ENCODE data around the gene KCNH5.

Gene KCNH5

GRCh38 chr14:63045234-63045611, at the start of gene KCNH5:
Gene KCNH5 (minus strand): TSS chr14:63045458. CDS start chr14:63045186, 272 bp downstream.
- DNase-seq = no peak

DNA sequence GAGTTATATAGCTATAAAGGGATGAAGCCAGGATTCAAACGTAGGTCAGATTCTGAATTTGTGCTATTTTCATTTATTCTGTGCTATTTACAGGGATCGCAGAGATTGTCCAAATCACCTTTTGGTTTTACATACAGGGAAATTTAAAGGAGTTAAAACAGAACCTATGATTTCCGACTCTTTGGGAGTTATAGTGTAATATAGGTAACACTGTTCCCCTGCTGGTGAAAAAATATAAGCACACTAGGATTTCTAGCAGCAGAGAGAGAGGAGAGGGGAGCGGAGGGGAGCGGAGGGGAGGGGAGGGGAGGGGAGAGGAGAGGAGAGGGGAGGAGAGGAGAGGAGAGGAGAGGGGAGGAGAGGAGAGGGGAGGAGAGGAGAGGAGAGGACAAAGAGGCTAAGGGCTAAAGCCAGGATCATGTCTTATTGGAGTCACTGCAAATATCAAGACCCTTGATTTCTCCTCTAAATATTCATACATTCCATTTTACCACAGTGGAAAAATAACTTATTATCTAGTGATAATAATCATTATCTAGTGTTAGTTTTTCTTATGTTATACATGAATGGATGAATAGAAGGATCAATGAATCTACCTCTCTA, 46.2 kb upstream of the KCNH5 start:
- DNase-seq = no peak

DNA sequence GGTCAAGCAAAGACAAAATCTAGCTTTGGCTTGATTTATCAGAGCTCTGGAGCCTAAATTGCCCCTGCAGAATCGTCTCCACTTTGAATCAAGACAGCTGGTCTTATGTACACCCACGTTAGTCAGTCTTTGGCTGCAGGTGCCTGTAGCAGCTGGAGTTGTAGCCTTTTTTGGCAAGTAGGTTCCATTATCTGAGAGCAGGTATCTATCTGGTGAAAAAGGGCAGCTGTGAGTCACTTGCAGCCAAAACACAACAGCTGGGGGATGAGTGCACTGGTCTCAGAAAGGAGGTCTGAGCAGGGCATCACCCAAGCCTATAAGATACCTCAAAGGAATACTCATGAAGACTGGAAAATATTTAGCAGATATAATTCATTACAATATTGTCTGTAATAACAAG, 43.6 kb upstream of the KCNH5 start:
- DNase-seq = no peak

GRCh38 chr14:63078569-63078968, 33.3 kb upstream of the KCNH5 start:
- DNase-seq = no peak

GRCh38 chr14:63076488-63076887, 31.2 kb upstream of the KCNH5 start:
- DNase-seq = no peak

- DNase-seq = no peak
These were observed 10.4 kb upstream of the KCNH5 start for GRCh38 chr14:63055631-63056030.

DNA sequence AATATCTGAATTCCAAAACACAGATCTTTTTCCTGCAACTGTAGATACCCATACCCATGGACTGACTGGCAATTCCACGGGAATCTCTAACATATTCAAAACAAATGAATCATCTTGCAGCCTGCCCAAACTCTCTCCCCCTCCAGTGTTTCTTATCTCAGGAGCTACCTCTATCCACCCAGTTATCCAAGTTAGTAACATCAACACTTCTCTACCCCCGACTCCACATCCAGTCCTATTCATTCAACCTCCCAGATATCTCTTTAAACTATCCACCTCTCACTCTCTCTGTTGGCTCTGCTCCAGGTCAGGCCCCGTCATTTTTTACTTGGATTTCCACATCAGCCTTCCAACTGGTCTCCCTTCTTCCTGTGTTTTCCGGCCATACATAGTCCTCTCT, 6.7 kb upstream of the KCNH5 start:
- no peak for DNase-seq

DNA sequence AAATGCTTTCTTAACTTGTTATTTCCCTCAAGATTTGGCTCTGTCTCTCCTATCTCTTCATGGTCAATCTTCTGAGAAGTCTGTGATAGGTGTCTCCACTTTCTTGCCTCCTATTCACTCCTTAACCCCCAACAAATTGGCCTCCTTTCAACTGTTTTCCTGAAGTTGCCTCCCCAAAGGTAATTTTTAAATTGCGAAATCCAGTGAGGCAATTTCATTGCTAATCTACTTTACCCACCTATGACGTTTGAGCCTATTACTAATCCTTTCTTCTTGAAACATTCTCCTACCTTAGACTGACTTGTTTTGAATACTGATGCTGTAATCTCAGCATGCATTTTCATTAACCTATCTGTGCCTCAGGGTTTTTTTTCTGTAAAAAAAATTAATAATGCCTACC, 6.0 kb upstream of the KCNH5 start:
- no peak for DNase-seq

DNA sequence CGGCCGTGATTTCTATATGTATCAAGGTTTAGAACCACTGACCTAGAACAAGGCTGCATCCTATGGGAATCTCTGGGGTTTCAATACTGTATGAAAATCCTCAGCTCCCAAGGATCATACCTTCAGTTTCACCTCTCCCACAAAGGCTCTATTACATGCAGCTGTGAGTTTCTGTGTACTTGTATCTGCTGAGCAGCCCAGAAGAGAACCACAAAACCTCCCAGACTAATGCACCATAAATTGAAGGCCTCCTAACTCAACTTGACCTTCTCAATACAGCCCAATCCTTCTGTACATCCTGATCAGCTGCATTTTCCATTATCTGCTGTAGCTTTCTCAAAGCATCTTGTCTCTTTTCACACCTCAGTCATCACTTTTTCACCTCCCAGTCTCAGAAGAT, 5.4 kb upstream of the KCNH5 start:
- no peak for DNase-seq

- DNase-seq = no peak
These were observed 1.3 kb upstream of the KCNH5 start for GRCh38 chr14:63046339-63047268.

- DNase-seq = no peak
These were observed 508 bp upstream of the KCNH5 start for GRCh38 chr14:63045612-63046320.

DNA sequence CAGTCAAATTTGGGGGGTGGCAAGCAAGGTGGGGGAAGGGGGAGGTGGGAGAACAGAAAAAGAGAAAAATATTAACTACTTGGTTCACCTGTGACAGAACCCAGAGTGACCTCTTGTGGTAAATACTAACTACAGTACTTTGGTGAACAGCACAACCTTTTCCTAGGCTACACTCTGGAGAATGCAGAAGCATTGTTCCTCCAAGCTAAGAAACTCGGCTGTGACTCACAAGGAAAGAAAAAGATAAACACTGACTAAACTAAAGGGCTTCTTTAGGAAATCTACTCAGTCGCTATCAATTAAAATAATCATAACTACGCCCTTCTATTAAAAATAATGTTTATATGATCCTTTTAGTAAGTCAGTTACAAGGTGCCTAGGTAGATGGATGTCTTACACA, 5.4 kb downstream of the KCNH5 start:
- DNase-seq = no peak

DNA sequence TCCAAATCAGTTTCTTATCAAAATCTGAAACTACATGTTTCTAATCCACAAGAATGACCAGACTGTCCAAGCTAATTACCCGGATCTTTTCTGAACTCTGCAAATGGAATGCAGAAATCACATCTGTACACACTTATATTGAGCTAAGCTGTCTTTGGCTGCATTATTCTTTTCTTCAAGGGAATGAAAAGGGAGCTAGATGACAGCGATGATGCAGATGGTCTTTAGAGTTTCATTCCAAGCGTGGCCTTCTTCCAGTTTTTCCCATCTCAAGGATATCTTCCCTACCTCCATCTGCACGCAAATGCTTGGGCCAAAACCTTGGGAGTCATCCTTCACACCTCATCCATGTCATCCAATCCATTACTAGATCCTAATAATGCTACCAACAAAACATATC, 12.6 kb downstream of the KCNH5 start:
- no peak for DNase-seq

- no peak for DNase-seq
These were observed 13.2 kb downstream of the KCNH5 start for GRCh38 chr14:63032076-63032475.

DNA sequence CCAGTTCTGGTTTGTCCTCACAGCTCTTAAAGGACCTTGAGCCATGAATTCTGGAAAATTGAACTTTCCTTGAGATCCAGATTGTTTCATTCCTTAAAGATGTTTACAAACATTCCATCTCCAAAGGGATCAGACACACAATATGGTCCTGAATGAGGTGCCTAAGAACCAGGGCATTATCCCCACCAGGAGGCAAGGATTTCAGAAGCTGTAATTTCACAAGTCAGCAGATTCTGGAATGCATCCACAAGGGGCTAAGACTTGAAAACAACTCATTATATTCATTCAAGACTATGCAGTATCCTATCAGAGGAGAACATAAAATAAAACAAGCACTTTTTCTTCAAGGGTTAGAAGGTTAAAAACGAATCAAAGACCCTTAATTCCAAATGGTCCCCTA, 15.1 kb downstream of the KCNH5 start:
- no peak for DNase-seq

DNA sequence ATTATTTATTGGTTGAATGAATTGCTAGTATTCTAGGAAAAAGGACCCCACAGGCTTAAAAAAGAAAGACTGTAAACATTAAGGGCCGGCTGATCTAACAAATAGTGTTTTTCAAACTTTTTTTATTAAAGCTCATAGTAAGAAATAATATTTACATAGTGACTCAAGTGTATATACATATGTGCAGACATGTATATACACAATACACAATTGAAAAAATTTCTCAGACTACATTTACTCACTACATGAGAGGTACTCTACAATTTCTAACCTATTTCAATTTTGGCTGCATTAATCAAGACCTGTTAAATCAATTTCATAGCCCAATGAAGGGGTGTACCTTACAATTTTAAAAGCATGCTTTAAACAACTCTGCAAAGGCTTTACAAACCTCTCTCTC, 17.5 kb downstream of the KCNH5 start:
- no peak for DNase-seq

- DNase-seq = no peak
These were observed 18.8 kb downstream of the KCNH5 start for GRCh38 chr14:63026491-63026890.

DNA sequence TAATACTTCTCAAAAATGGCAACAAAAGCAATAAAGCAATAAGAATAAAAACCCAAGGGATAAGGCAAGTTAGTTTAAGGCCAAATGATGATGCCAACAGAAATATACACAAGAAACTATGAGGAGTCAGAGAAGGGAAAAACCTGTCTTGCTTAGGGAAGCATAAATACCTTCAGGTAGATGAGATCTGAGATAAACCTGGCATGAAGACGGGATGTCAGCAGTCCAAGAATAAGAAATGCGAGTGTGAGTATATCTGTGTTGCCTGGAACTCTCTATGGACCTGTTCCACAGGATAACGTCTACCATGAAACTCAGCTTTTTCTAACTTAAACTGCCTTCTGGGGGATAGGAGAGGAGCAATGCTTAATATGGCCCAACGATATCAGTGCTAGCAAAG, 30.6 kb downstream of the KCNH5 start:
- DNase-seq = no peak

DNA sequence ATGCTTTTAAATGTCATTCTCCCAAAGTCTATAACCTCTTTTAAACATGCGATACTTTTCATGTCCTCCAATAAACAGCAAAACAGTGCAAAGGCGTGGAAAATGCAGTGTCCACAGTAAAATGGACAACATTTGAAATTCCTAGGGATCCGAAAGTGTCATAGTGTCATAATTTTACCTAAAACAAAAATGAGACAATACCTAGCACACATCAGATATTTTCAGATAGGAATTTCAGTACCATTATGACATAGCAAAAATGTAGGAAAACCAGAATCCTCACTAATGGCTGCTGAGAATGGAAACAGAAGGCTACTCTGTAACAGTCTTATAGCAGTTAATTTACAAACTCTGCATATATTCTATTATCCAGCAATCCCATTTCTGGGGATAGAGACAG, 33.1 kb downstream of the KCNH5 start:
- DNase-seq = no peak

- DNase-seq = no peak
These were observed 33.6 kb downstream of the KCNH5 start for GRCh38 chr14:63011623-63012022.

GRCh38 chr14:63009495-63009894, 35.8 kb downstream of the KCNH5 start:
- DNase-seq = no peak

DNA sequence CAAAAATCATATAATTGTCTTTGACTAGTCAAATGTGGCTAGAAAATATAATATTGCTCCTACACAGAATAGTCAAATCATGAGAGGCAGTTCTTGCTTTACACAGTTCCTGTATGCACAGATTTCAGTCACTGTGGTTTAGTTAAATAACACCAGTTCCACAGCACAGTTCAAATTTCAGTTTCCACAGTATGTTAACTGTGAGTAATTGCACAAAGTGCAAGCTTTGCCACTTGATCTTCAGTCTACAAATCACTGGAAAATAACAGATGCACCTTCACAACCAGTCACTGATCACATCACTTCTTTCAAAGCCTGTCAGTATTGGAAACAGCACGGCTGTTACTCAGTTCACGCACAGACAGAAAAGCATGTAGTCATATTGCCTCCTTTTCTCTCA, 38.7 kb downstream of the KCNH5 start:
- no peak for DNase-seq

GRCh38 chr14:62994096-62994495, 51.2 kb downstream of the KCNH5 start:
- DNase-seq = no peak

GRCh38 chr14:62988967-62989366, 56.3 kb downstream of the KCNH5 start:
- no peak for DNase-seq
